ENCODE measurements around the gene ECT2L. TPM values are rescaled to one million over a fixed set of nuclear protein-coding genes. Genes with fewer than 3 reads are reported as not detected.

Gene ECT2L
- total and polyA plus RNA-seq, 2 experiments from 2014 or later, result 0.03 to 0.15 TPM

DNA sequence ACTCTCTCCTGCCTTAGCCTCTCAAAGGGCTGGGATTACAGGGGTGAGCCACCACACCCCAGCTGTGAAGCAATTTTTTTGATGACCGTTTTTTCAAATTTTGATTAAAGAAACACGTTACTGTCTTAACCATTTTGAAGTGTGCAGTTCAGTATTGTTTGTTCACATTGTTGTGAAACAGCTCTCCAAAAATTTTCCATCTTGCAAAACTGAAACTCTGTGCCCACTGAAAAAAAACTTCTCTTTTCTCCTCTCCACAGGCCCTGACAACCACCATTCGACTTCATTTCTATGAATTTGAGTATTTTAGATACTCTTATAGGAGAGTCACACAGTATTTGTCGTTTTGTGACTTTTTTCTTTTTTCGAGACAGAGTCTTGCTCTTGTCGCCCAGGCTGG is 53.9 kb downstream of the ECT2L start (continued):
- TF ChIP-seq ZNF114 (CRISPR knock-in tag; IDR thresholded peaks at IDR 0.05), result no peak
- no peak for TF ChIP-seq EZH2 (IDR thresholded peaks at IDR 0.05; ENCODE audit: low read depth, unreplicated experiment)
- no peak for TF ChIP-seq CREB1 (CRISPR knock-in tag; IDR thresholded peaks at IDR 0.05; ENCODE audit: low read depth)
- TF ChIP-seq NANOG (IDR thresholded peaks at IDR 0.05; ENCODE audit: borderline replicate concordance), result no peak
- no peak for TF ChIP-seq JUNB (IDR thresholded peaks at IDR 0.05; ENCODE audit: unreplicated experiment)
- TF ChIP-seq POLR2AphosphoS5 (IDR thresholded peaks at IDR 0.05; ENCODE audit: low read depth), result no peak

DNA sequence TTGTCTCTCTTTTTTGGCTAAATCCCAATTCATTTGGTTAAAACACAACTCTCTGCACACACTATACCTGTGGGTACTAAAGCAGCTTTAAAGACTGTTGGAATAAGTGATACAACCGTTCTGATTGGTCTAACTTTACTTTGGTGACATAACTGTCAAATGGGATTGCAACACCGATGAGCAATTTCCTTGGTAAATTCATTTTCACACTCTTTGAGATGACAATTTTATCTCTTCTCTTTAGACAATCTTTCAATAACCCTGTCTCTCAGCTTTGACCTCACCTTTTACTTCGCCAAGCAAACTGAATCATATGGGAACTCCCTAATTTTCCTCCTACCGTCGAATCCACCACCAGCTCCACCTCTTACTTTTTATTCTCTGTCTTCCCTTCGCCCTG is 60.8 kb downstream of the ECT2L start:
- no peaks in the 10 kb centered on the region for H3K79me2 ChIP-seq (replicated peaks; ENCODE audit: insufficient read depth)
- H3K4me2 ChIP-seq, result no peak overlapping the region
- H3K9me2 ChIP-seq (ENCODE audit: insufficient read depth), result no peaks in the 10 kb centered on the region
- no peaks in the 10 kb centered on the region for H3F3A ChIP-seq (replicated peaks; ENCODE audit: low read depth)
- H3K4me3 Mint-ChIP-seq, result no peak overlapping the region
- TF ChIP-seq REST (IDR thresholded peaks at IDR 0.05; ENCODE audit: unreplicated experiment), result no peak
- no peak for TF ChIP-seq JUNB (IDR thresholded peaks at IDR 0.05; ENCODE audit: unreplicated experiment)
- TF ChIP-seq NANOG (IDR thresholded peaks at IDR 0.05; ENCODE audit: borderline replicate concordance), result no peak
- no peaks in the 10 kb centered on the region for H3K36me3 ChIP-seq (ENCODE audit: insufficient read depth)
- no peak overlapping the region for H3K27ac Mint-ChIP-seq
- no peaks in the 10 kb centered on the region for H3K27me3 Mint-ChIP-seq (ENCODE audit: insufficient read depth, low read depth, poor library complexity)
- no peak for DNase-seq (ENCODE audit: low spot score)
- no peak for ATAC-seq
- H3K4me3 ChIP-seq, result no peak overlapping the region
- H3K9me3 Mint-ChIP-seq, result no peaks in the 10 kb centered on the region; the same call in 2 of the 3 replicates
- H3K4me1 Mint-ChIP-seq, result peaks cover 3% of the 10 kb centered on the region; the same call in 2 of the 3 replicates
- no peaks in the 10 kb centered on the region; the same call in 1 of the 2 replicates for H3K4me1 ChIP-seq (ENCODE audit: insufficient read depth)
- no peaks in the 10 kb centered on the region for H3K27me3 ChIP-seq (ENCODE audit: insufficient read depth)
- H2AFZ ChIP-seq, result no peak overlapping the region
- no peak overlapping the region for H3K27ac ChIP-seq (ENCODE audit: low read depth)
- H3K36me3 Mint-ChIP-seq (ENCODE audit: low read depth), result no peaks in the 10 kb centered on the region
- H4K20me1 ChIP-seq (replicated peaks; ENCODE audit: insufficient read depth), result no peaks in the 10 kb centered on the region

- Mint-ChIP-seq H3K27me3 (ENCODE audit: insufficient read depth, low read depth, poor library complexity) (no peaks in the 10 kb centered on the region), H3K27ac (no peak overlapping the region), H3K36me3 (ENCODE audit: low read depth) (no peaks in the 10 kb centered on the region), H3K4me1 (peaks cover 4% of the 10 kb centered on the region; the same call in 2 of the 3 replicates), H3K9me3 (no peaks in the 10 kb centered on the region; the same call in 2 of the 3 replicates), H3K4me3 (no peak overlapping the region)
- ATAC-seq (no peak), DNase-seq (ENCODE audit: low spot score) (no peak)
- Histone ChIP-seq H2AFZ (no peak overlapping the region), H3K4me1 (ENCODE audit: insufficient read depth) (no peaks in the 10 kb centered on the region; the same call in 1 of the 2 replicates), H3F3A (replicated peaks; ENCODE audit: low read depth) (no peaks in the 10 kb centered on the region), H3K4me2 (no peak overlapping the region), H4K20me1 (replicated peaks; ENCODE audit: insufficient read depth) (no peaks in the 10 kb centered on the region), H3K79me2 (replicated peaks; ENCODE audit: insufficient read depth) (no peaks in the 10 kb centered on the region), H3K9me2 (ENCODE audit: insufficient read depth) (no peaks in the 10 kb centered on the region), H3K4me3 (no peak overlapping the region), H3K36me3 (ENCODE audit: insufficient read depth) (no peaks in the 10 kb centered on the region), H3K27ac (ENCODE audit: low read depth) (no peak overlapping the region), H3K27me3 (ENCODE audit: insufficient read depth) (no peaks in the 10 kb centered on the region)
- no peak for TF ChIP-seq POLR2AphosphoS5 (IDR thresholded peaks at IDR 0.05; ENCODE audit: low read depth)
- no peak for TF ChIP-seq ZNF462 (CRISPR knock-in tag; IDR thresholded peaks at IDR 0.05)
- TF ChIP-seq JUNB (IDR thresholded peaks at IDR 0.05; ENCODE audit: unreplicated experiment), result no peak
- TF ChIP-seq CTCF (conservative IDR thresholded peaks at IDR 0.05; ENCODE audit: low read depth in 2 of 2), result no peak
Observed at GRCh38 chr6:138857775-138858174, 61.9 kb downstream of the ECT2L start.
